A549 (cell line): ENCODE measurements around the gene ZNF507. TPM values are rescaled to one million over a fixed set of nuclear protein-coding genes. Genes with fewer than 3 reads are reported as not detected.

Experiments used
- ATAC-seq, 2 experiments: fragments of 200-7000 bp in 1 of 2; fragments of >200 bp in 1 of 2; cut with Nextera tagmentation in 1 of 2; cut with Tn5 transposase in 1 of 2; 3 replicates each; pipeline versions ENCODE4 v1.8.0 to v1.9.1; 2018 to 2020; ENCODE audit warnings: mild to moderate bottlenecking in 1 of 2, moderate library complexity in 1 of 2
- CTCF ChIA-PET: fragments of 300-600 bp; sonication (Branson Sonifier 250); formaldehyde crosslinking; extraction: SDS; loops from one replicate; lab custom pipeline; 2021; ENCODE audit warnings: antibody characterized with exemption, inconsistent platforms; lab: Yijun Ruan, JAX
- POLR2A ChIA-PET: fragments of 350-600 bp; formaldehyde crosslinking; extraction: SDS; loops from one replicate; lab custom pipeline; 2021; ENCODE audit warnings: antibody characterized with exemption, inconsistent platforms; lab: Yijun Ruan, JAX
- DNase-seq, 2 experiments: peaks; one replicate each; pipeline versions ENCODE4 v3.0.0 to v3.0.0-alpha.2; 2011 to 2016; ENCODE audit warnings: low read depth in 1 of 2, low spot score in 1 of 2
- FAIRE-seq: peaks from 2 replicates; lab custom pipeline; 2011; peaks lifted over from hg19 to GRCh38; lab: Jason Lieb, UNC
- H3K27ac ChIP-seq, 2 experiments: fragments of >200 bp; sonication (Bioruptor Twin); formaldehyde crosslinking; 3 replicates each; pipeline ENCODE4 v1.5.1; 2016 to 2017
- H3K4me1 ChIP-seq: fragments of >200 bp; sonication (Bioruptor Twin); formaldehyde crosslinking; 3 replicates; pipeline ENCODE4 v1.6.1; 2016
- H3K4me2 ChIP-seq: fragments of >200 bp; sonication (Bioruptor Twin); formaldehyde crosslinking; 3 replicates; pipeline ENCODE4 v1.6.1; 2016
- H3K4me3 ChIP-seq: fragments of >200 bp; sonication (Bioruptor Twin); formaldehyde crosslinking; 3 replicates; pipeline ENCODE4 v1.5.1; 2016
- H3K9me3 ChIP-seq: fragments of >200 bp; sonication (Bioruptor Twin); formaldehyde crosslinking; 3 replicates; pipeline ENCODE4 v1.6.1; 2016
- CEBPB ChIP-seq, 2 experiments: fragments of >200 bp in 1 of 2; sonication (Bioruptor Twin) in 1 of 2; formaldehyde crosslinking in 1 of 2; IDR thresholded peaks; 2 replicates each; pipeline ENCODE4 v1.6.1; 2012 to 2016
- CHD4 ChIP-seq: fragments of 200-600 bp; sonication (generic); IDR thresholded peaks from 2 replicates; pipeline ENCODE4 v1.6.1; 2016; ENCODE audit warnings: antibody characterized with exemption, mild to moderate bottlenecking, borderline replicate concordance
- EHF ChIP-seq: fragments of 250-450 bp; sonication (Bioruptor Pico); IDR thresholded peaks from 2 replicates; pipeline ENCODE4 v1.5.0; 2020; ENCODE audit warnings: mild to moderate bottlenecking
- ELK1 ChIP-seq: fragments of 150-350 bp; IDR thresholded peaks from 2 replicates; pipeline ENCODE4 v1.6.1; 2014; ENCODE audit warnings: low read depth, mild to moderate bottlenecking, low read length
- ESRRA ChIP-seq: fragments of 150-350 bp; IDR thresholded peaks from 2 replicates; pipeline ENCODE4 v1.6.1; 2014; ENCODE audit warnings: mild to moderate bottlenecking, low read length, borderline replicate concordance
- FOSL2 ChIP-seq, 2 experiments: fragments of 450-650 bp in 1 of 2; fragments of >200 bp in 1 of 2; sonication (Bioruptor Twin) in 1 of 2; formaldehyde crosslinking; IDR thresholded peaks; 2 replicates each; pipeline versions ENCODE4 v1.5.0 to v1.6.1; 2016 to 2020; ENCODE audit warnings: mild to moderate bottlenecking in 1 of 2, moderate library complexity in 1 of 2
- FOXS1 ChIP-seq: fragments of 250-450 bp; sonication (Bioruptor Pico); IDR thresholded peaks from 2 replicates; pipeline ENCODE4 v1.5.0; 2020; ENCODE audit warnings: mild to moderate bottlenecking, moderate library complexity
- HDAC2 ChIP-seq: fragments of 200-600 bp; sonication (generic); IDR thresholded peaks from 2 replicates; pipeline ENCODE4 v1.6.1; 2016
- HEYL ChIP-seq: fragments of 250-450 bp; sonication (Bioruptor Pico); IDR thresholded peaks from 2 replicates; pipeline ENCODE4 v1.8.0; 2021; ENCODE audit warnings: mild to moderate bottlenecking, moderate library complexity
- HOXB5 ChIP-seq: fragments of 250-450 bp; sonication (Bioruptor Pico); IDR thresholded peaks from 2 replicates; pipeline ENCODE4 v1.5.0; 2020; ENCODE audit warnings: mild to moderate bottlenecking, moderate library complexity
- JUNB ChIP-seq: fragments of >200 bp; sonication (Bioruptor Twin); formaldehyde crosslinking; IDR thresholded peaks from 2 replicates; pipeline ENCODE4 v1.6.1; 2016
- PBX3 ChIP-seq: IDR thresholded peaks from 2 replicates; pipeline ENCODE4 v1.6.1; 2012
- PHF8 ChIP-seq: fragments of 200-600 bp; sonication (generic); IDR thresholded peaks from 2 replicates; pipeline ENCODE4 v1.6.1; 2016; ENCODE audit warnings: low read depth, mild to moderate bottlenecking, antibody characterized with exemption, moderate library complexity, borderline replicate concordance
- POLR2A ChIP-seq: IDR thresholded peaks from 2 replicates; pipeline ENCODE4 v1.6.1; 2012; ENCODE audit warnings: mild to moderate bottlenecking, low read length
- RARB ChIP-seq: fragments of 250-450 bp; sonication (Bioruptor Pico); IDR thresholded peaks from 2 replicates; pipeline ENCODE4 v1.8.0; 2021; ENCODE audit warnings: mild to moderate bottlenecking, moderate library complexity
- RFX5 ChIP-seq: fragments of 450-650 bp; IDR thresholded peaks from 2 replicates; pipeline ENCODE4 v1.7.1; 2014; ENCODE audit warnings: antibody characterized with exemption, mild to moderate bottlenecking, moderate library complexity
- RNF2 ChIP-seq: fragments of 200-600 bp; sonication (generic); IDR thresholded peaks from 2 replicates; pipeline ENCODE4 v1.6.1; 2016; ENCODE audit warnings: low read depth, mild to moderate bottlenecking, antibody characterized with exemption, moderate library complexity, borderline replicate concordance
- SMC3 ChIP-seq: fragments of >200 bp; sonication (Bioruptor Twin); formaldehyde crosslinking; IDR thresholded peaks from 3 replicates; pipeline ENCODE4 v1.6.1; 2018; ENCODE audit warnings: inconsistent platforms
- SREBF2 ChIP-seq: fragments of 450-650 bp; IDR thresholded peaks from 2 replicates; pipeline ENCODE4 v1.6.1; 2014; ENCODE audit warnings: mild to moderate bottlenecking, moderate library complexity
- TP53 ChIP-seq: fragments of 250-450 bp; sonication (Bioruptor Pico); IDR thresholded peaks from 2 replicates; pipeline ENCODE4 v1.5.0; 2021; ENCODE audit warnings: mild to moderate bottlenecking, moderate library complexity
- USF2 ChIP-seq: fragments of 450-650 bp; IDR thresholded peaks from 2 replicates; pipeline ENCODE4 v1.6.1; 2014; ENCODE audit warnings: antibody characterized with exemption
- ZFP36 ChIP-seq: fragments of 450-650 bp; IDR thresholded peaks from 2 replicates; pipeline ENCODE4 v1.6.1; 2014; ENCODE audit warnings: borderline replicate concordance; ENCODE audit not compliant: partially characterized antibody
- WGBS: methylation state at CpG from one replicate; pipeline ENCODE4 v1.1.6; 2017; ENCODE audit errors: missing lambda C conversion rate; 5-methylcytosine and 5-hydroxymethylcytosine counted together
- polyA plus RNA-seq, 4 experiments: library from polyadenylated mRNA; depleted of rRNA in 3 of 4; stranded (reverse); fragments of >200 nt; fragmentation: RNase III in 1 of 4; extraction: RNeasy Plus Mini Kit Qiagen cat#74134 plus additional on column Dnase treatment in 1 of 4; gene quantifications; 2 replicates in 3 of 4; 3 replicates in 1 of 4; pipeline ENCODE4 v1.2.3, GENCODE V29; 2011 to 2017
- TF ChIP-seq, protein P1 (sequence below): fragments of >200 bp; sonication (Bioruptor Twin); formaldehyde crosslinking; IDR thresholded peaks from 3 replicates; pipeline ENCODE4 v1.5.1; 2016

Gene ZNF507
- polyA plus RNA-seq, 2 of the 4 experiments (the other 2 are of a cell fraction): 14.6 to 49.8 TPM

DNA sequence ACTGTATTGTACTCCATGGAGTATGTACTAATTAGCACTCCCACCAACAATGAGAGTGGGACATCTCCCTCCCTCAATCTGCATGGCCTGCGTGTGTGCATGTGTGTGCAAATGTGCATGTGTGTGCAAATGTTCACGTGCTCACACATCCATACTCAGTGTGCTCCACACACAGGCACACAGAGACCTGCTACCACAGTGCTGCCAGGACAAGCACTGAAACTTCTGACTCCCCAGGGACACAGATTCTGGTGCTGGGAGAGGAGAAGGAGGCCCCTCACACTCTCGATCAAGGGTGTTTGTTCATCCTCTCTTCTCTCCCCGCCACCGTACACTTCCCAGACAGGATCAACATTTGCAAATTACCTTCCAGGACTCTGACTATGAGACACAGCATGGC is 37.8 kb upstream of the ZNF507 start:
- CTCF ChIA-PET: interaction anchor here (0.6 to 1.1 kb wide), 5 partner anchors 32 to 1708 kb away, joined by 3 to 5 read pairs (median 3); no protein-coding TSS in a partner anchor
- FAIRE-seq (no peak), DNase-seq (no peak), ATAC-seq (no peak)
- Histone ChIP-seq H3K4me3 (no peak overlapping the region), H3K9me3 (peaks cover 11% of the 10 kb centered on the region), H3K27ac (no peak overlapping the region), H3K4me2 (no peak overlapping the region), H3K4me1 (no peaks in the 10 kb centered on the region)
- no peak for TF ChIP-seq TP53
- peak; percentile 19; the same call in 1 of the 2 replicates for TF ChIP-seq POLR2A
- 67% methylated on average over 5 of the region's 5 CpGs for WGBS
- POLR2A ChIA-PET: no interaction called here

GRCh38 chr19:32308431-32309077 is 36.9 kb upstream of the ZNF507 start:
- TF ChIP-seq HEYL (CRISPR knock-in tag) (no peak), PHF8 (no peak), RFX5 (no peak), TP53 (no peak), SREBF2 (no peak), HDAC2 (no peak), CEBPB (IDR thresholded peaks at IDR 0.05) (no peak), USF2 (no peak)
- WGBS: 29% methylated on average over 8 of the region's 8 CpGs
- no peak for DNase-seq
- no peak overlapping the region for H3K4me2 ChIP-seq
- peaks cover 2% of the 10 kb centered on the region; the same call in 2 of the 3 replicates for H3K9me3 ChIP-seq
- ChIA-PET CTCF (interaction anchor here (1.1 kb wide), 2 partner anchors 31 to 84 kb away, joined by 3 to 5 read pairs; no protein-coding TSS in a partner anchor), POLR2A (no interaction called here)
- H3K27ac ChIP-seq: no peak overlapping the region
- ATAC-seq: no peak
- FAIRE-seq: no peak
- H3K4me3 ChIP-seq: no peak overlapping the region
- H3K4me1 ChIP-seq: no peaks in the 10 kb centered on the region

DNA sequence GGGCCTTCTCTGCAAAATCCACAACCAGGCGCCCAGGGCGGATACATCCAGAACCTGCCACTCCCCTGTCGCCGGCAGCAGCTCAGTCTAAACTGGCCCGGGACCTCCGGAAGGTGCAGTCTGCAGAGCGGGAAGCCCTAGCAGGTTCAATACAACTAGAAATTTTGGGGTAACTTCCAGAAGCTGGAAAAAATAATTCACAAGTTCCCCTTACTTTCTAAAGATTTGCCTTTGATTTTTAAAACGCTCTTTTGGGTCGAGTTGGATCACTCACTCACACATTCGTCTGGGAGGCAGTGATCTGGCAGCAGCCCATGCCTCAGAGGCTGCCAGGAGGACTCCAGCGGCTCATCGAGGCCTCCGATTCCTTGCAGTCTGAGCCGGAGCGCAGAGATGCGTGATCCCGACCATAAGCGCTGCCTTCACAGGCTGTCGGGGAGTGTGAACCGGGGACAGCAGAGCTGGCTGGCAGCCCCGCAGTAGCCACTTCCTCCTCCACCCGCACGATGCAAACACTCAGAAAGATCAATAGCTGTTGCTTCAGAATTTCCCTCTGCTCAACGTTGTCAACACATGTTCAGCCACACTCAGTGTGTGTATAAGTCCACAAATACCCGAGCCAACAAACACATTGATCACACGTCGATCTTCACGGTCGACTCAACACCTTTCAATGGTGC is 35.6 kb upstream of the ZNF507 start:
- peaks cover under 1% of the 10 kb centered on the region; the same call in 1 of the 3 replicates for H3K9me3 ChIP-seq
- ChIA-PET POLR2A (no interaction called here), CTCF (interaction anchor here (1.2 to 3.9 kb wide), 3 partner anchors 9 to 30 kb away, joined by 3 to 26 read pairs (median 8); no protein-coding TSS in a partner anchor)
- 69% methylated on average over 29 of the region's 29 CpGs for WGBS
- FAIRE-seq (peak; percentile 13), ATAC-seq (no peak), DNase-seq (no peak)
- no peak overlapping the region for H3K4me2 ChIP-seq
- H3K4me1 ChIP-seq: no peaks in the 10 kb centered on the region
- no peak overlapping the region for H3K27ac ChIP-seq
- H3K4me3 ChIP-seq: no peak overlapping the region
- TF ChIP-seq ZFP36: no peak
- no peak for TF ChIP-seq CHD4
- TF ChIP-seq EHF (CRISPR knock-in tag): no peak
- TF ChIP-seq ESRRA: no peak
- no peak for TF ChIP-seq HDAC2
- no peak for TF ChIP-seq FOSL2 (IDR thresholded peaks at IDR 0.05)
- no peak for TF ChIP-seq FOSL2 (CRISPR knock-in tag; IDR thresholded peaks at IDR 0.05)
- TF ChIP-seq RNF2: no peak
- no peak for TF ChIP-seq ELK1
- TF ChIP-seq SREBF2: no peak
- TF ChIP-seq USF2: no peak
- TF ChIP-seq SMC3: no peak
- TF ChIP-seq JUNB: no peak
- no peak for TF ChIP-seq RARB (CRISPR knock-in tag)
- TF ChIP-seq HEYL (CRISPR knock-in tag): no peak
- TF ChIP-seq, protein P1, sequence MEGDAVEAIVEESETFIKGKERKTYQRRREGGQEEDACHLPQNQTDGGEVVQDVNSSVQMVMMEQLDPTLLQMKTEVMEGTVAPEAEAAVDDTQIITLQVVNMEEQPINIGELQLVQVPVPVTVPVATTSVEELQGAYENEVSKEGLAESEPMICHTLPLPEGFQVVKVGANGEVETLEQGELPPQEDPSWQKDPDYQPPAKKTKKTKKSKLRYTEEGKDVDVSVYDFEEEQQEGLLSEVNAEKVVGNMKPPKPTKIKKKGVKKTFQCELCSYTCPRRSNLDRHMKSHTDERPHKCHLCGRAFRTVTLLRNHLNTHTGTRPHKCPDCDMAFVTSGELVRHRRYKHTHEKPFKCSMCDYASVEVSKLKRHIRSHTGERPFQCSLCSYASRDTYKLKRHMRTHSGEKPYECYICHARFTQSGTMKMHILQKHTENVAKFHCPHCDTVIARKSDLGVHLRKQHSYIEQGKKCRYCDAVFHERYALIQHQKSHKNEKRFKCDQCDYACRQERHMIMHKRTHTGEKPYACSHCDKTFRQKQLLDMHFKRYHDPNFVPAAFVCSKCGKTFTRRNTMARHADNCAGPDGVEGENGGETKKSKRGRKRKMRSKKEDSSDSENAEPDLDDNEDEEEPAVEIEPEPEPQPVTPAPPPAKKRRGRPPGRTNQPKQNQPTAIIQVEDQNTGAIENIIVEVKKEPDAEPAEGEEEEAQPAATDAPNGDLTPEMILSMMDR: no peak
- TF ChIP-seq FOXS1 (CRISPR knock-in tag): no peak
- no peak for TF ChIP-seq HOXB5 (CRISPR knock-in tag)
- TF ChIP-seq PBX3: no peak
